H1 (cell line): Measurements from ENCODE around the gene ZNF568. TPM values are rescaled to one million over a fixed set of nuclear protein-coding genes. Genes with fewer than 3 reads are reported as not detected.

ENCODE experiments used
- ASH2L ChIP-seq: fragments of 200-600, 300-600 bp; sonication (generic); IDR thresholded peaks from one replicate; pipeline ENCODE4 v1.7.1; 2017; ENCODE audit warnings: low read length
- ATF2 ChIP-seq: IDR thresholded peaks from 2 replicates; pipeline ENCODE4 v1.6.1; 2012; ENCODE audit warnings: low read length, inconsistent platforms
- BRCA1 ChIP-seq: IDR thresholded peaks from 2 replicates; pipeline ENCODE4 v1.6.1; 2012; ENCODE audit warnings: low read depth, low read length, improper control_type of control experiment
- CHD1 ChIP-seq: IDR thresholded peaks from 2 replicates; pipeline ENCODE4 v1.6.1; 2012; ENCODE audit warnings: low read depth, low read length, improper control_type of control experiment
- CHD7 ChIP-seq: fragments of 300-600 bp; sonication (generic); IDR thresholded peaks from 2 replicates; pipeline ENCODE4 v1.7.1; 2012; ENCODE audit warnings: low read length, moderate library complexity, mild to moderate bottlenecking, inconsistent platforms; ENCODE audit not compliant: insufficient replicate concordance
- EGR1 ChIP-seq: IDR thresholded peaks from 2 replicates; pipeline ENCODE4 v1.6.1; 2011; ENCODE audit warnings: low read depth, low read length, borderline replicate concordance
- KDM4A ChIP-seq: IDR thresholded peaks from one replicate; pipeline ENCODE4 v1.7.1; 2012; ENCODE audit warnings: low read depth, mild to moderate bottlenecking, moderate library complexity, low read length, inconsistent platforms; ENCODE audit not compliant: severe bottlenecking
- POLR2A ChIP-seq, 2 experiments: IDR thresholded peaks; 1 replicate in 1 of 2; 2 replicates in 1 of 2; pipeline ENCODE4 v1.6.1; 2011; ENCODE audit warnings: low read depth in 2 of 2, low read length in 2 of 2, mild to moderate bottlenecking in 2 of 2; ENCODE audit errors: control extremely low read depth in 1 of 2
- RFX5 ChIP-seq: IDR thresholded peaks from 2 replicates; pipeline ENCODE4 v1.6.1; 2011; ENCODE audit warnings: low read depth, low read length, improper control_type of control experiment, borderline replicate concordance
- polyA plus RNA-seq, 7 experiments: library from polyadenylated mRNA; depleted of rRNA in 3 of 7; stranded (reverse) in 5 of 7; unstranded in 2 of 7; fragments of >200 nt in 5 of 7; fragments of 200-250 nt in 2 of 7; gene quantifications; 1 replicate in 5 of 7; 2 replicates in 1 of 7; 4 replicates in 1 of 7; pipeline versions ENCODE4 v1.2.1 to v1.2.3, GENCODE V29; 2011 to 2013; ENCODE audit warnings: missing spikeins in 2 of 7, mixed read lengths in 2 of 7
- total RNA-seq: library from RNA; stranded (reverse); fragmentation: NEBNext Ultra II Directional; extraction: Animal tissue kit (Norgen Biotek cat#: 25700); gene quantifications from 2 replicates; pipeline ENCODE4 v1.2.1, GENCODE V29; 2021

ZNF568 gene
- total and polyA plus RNA-seq, 2 of the 8 experiments (the other 6 are each of a cell fraction or from before 2014, with no cell fraction given): 1.6 to 2.4 TPM

- TF ChIP-seq BRCA1 (peak; percentile 79), RFX5 (no peak), ATF2 (no peak), CHD7 (no peak), POLR2A (IDR thresholded peaks at IDR 0.05; ENCODE audit: control extremely low read depth in 1 of 2, low read depth in 2 of 2, low read length in 2 of 2) (peak in 1 of 2 experiments; percentile 26; a peak in 1 of 3 replicates), KDM4A (peak; percentile 79), ASH2L (peak; percentile 88), EGR1 (no peak), CHD1 (no peak)
Measured at GRCh38 chr19:36915992-36916830, at the start of gene ZNF568, which contains the start of gene ZNF829 (continued).
